HG03457 (cell line): Measurements from ENCODE around the gene TMEM272.
A peak's percentile ranks its signal among the peaks of the same experiment; 100 is the strongest.

Source experiments
- ATAC-seq: cut with Tn5 transposase; IDR thresholded peaks from one replicate; pipeline ENCODE4 v1.9.1; 2021; ENCODE audit warnings: moderate number of reproducible peaks; ENCODE audit not compliant: unreplicated experiment

Gene TMEM272

DNA sequence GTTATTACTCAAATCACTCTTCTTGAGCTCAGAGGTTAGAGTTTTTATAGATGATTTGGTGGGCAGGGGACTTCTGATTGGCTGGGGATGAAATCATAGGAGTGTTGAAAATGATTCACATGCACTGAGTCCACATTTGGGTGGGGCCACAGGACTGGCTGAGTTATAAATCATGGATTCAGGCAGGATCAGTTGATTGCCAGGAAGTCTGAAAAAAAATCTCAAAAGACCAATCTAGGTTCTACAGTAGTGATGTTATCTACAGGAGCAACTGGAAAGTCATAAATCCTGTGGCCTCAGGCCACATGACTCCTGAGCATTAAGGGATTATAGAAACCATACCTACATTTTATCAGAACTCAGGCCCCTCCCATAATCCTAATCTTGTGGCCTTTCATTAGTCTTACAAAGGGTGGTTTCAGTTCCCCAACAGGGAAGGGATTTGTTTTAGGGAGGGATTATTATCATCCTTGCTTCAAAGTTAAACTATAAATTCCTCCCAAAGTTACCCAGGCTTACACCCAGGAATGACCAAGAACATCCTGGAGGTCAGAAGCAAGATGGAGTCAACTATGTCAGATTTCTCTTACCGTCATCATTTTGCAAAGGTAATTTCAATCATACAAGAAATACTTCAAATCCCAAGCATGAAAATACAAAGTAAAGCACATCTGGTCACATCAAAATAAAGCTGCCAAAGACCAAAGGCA is 11.2 kb upstream of the TMEM272 start:
- ATAC-seq = no peak

DNA sequence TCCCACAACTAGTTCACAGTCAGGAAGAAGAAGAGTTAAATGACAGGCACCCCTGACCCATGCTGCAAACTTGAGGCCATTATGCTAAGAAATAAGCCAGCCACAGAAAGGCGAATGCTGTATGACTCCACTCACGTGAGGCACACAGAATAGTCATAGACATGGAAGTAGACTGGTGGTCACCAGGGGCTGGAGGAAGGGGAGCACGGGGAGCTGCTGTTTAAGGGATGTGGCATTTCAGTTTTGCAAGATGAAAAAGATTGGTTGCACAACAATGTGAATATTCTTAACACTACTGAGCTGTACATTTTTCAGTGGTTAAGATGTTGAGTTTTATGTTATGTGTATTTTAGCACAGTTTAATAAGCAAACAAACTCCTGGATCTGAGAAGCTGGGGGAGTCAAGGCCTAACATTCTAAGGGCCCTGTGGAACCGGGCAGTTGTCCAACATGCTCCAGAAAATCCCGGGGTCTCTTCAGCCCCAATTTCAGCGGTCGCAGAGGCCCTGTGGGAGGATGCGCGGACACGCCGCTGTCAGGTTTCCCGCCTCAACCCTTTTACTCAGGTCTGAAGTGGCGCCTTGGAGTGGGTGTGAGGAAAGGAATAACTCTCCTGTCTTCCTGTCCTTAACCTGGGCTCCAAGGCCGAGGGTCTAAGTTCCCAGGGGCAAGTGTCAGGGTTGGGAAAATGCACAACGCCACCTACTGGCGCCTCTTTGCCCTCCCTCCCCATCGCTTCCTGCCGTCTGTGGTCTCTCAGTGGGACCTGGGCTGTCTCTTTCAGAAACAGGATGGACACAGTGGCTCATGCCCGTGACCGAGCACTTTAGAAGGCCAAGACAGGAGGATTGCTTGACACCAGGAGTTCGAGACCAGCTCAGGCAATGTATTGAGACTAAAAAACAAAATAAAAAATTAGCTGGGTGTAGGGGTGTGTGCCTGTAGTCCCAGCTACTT is 4.4 kb upstream of the TMEM272 start:
- no peak for ATAC-seq

DNA sequence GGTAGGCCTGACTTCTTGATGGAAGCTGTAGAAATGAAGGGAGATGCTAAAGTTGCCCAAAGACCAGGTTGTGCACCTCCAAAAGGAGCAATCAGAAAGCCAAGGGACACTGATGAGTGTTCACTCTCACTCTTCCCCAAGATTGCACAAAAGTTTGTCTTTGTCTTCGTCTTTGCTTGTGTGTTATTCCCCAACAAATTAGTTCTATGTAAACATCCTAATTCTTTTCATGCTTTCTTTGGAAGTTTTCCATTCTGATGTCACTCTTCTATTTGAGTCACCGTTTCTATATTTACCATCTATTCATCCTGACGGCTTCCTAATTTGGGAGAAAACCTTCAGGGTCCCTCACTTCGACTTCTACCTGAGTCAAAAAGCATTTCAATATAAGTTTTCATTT is 3.7 kb upstream of the TMEM272 start:
- no peak for ATAC-seq

DNA sequence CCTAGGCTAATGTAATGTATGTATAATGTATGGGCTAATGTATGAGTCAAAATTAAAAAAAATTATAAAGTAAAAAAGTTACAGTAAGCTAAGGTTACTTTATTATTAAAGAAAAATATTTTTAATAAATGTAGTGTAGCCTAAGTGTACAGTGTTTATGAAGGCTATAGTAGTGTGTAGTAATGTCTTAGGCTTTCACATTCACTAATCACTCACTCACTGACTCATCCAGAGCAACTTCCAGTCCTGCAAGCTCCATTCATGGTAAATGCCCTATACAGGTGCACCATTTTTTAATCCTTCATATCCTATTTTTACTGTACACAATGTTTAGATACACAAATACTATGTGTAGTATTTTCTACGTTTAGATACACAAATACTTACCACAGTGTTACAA is 1.8 kb upstream of the TMEM272 start:
- ATAC-seq = no peak

DNA sequence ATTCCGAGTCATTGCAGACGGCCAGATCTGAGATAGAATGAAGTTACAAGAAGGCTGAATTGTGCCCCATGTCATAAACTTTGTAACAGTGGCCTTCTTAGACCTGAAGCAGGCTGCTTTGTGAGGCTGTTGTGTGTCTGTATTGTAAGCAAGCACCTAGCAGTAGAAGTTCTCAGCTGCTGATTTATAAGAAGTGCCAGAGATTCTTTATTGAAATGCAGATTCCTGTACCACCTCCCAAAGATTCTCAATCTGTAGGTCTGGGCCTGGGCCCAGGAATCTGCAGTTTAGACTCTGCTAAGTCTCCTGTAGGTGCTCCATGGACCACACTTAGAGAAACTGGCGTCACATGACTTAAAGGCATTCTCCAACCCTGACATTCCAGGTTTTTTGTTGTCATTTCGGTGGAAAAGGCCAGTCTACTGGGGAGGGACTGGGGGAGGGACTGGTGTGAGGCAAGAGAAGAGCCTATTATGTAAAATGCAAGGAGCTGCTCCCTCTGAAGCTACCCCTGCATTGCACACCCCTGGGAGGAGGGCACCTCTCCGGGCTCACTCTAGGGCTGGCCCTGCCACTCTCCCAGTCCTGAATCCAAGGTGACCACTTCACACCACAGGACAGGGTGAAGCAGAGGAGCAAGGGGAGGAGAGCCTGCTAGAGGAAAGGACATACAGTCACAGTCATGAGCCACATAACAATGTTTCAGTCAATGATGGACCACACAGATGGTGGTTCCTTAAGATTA is 769 bp upstream of the TMEM272 start:
- no peak for ATAC-seq

DNA sequence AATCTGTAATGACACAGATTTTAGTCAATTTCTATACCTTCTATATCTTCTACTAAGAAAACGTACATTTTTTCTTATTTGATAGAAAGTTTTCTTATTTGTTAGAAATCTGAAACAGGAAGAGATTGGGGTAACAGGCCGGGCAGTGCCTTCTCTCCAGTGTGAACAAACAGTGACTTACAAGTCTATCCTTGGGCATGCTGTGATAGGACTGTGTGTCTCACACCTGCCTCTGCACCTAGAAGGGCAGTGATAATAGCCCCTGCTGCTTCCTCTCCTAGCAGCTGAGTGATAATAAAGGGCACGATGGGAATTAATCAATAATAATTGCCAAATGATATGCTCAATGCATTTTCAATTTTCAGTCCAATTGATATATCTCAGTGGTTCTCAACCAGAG is 1.4 kb downstream of the TMEM272 start:
- no peak for ATAC-seq

DNA sequence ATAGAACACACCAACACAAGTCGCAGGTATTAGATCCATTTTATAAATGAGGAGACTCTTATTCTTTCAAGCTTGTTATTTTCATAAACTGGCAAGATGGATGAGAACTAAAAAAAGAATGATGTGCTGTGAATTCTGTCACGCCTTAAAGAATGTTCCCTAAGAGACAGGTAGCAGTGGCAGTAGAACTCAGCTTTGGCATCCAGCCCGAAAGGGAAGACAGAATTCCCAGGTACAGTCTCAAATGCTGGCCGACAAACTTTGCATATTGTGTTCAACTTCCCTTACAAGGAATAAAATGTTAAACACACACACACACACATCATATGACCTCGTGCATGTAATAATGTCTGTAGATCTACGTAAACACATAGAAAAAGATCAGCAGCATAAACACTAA is 3.2 kb downstream of the TMEM272 start:
- ATAC-seq = no peak

DNA sequence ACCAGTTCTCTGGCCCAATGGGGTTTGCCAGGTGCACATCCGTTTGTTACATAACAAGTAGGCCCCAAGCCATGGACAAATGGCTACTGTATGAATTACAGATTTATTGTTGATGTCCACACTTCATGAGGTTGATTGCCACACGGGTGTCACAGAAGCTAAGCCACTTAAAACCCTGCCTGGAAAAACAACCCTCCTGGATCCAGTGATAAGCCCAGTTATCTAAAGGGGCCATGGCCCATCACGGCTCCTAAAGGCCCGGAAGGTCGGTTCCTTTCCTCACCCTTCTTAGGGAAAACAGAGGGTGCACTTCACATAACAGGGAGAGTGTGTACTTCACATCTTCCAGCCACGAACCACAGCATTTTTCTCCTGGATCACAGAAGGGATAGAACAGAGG is 4.1 kb downstream of the TMEM272 start:
- ATAC-seq = no peak

DNA sequence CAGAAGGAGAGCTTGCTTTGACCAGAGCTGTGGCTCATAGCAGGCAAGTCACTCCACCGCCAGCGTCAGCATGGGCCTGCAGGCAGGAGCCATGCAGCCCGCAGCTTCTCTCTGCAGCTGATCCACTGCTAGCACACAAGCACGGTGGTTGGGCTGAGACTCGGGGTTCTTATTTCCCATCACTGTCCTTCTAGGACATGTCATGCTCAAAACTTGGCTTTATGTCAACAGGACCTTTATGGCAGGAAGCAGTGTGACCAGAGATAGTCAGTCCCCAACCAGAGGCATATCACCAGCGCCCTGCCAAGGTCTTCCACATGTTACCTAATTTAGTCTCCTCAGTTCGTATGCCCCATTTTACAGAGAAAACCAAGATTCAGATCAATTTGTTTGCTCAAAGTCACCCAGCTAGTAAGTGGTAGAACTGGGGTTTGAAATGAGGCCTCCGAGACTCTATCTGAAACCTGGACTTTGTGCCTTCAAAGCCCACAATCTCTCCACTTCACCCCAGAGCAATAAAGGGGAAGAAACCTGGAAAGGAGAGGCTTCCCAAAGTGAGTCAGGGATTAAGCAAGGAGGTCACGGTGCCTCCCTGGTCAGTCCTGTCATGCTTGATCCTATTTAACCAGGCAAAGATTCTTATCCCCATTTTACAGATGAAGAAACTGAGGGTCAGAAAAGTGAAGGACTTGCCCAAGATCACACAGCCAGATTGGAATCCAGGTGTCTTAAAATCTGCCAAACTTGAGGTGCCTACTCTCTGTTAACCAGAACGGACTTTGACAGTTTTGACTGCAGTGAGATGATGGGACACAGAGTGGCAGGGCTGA is 5.1 kb downstream of the TMEM272 start:
- no peak for ATAC-seq

DNA sequence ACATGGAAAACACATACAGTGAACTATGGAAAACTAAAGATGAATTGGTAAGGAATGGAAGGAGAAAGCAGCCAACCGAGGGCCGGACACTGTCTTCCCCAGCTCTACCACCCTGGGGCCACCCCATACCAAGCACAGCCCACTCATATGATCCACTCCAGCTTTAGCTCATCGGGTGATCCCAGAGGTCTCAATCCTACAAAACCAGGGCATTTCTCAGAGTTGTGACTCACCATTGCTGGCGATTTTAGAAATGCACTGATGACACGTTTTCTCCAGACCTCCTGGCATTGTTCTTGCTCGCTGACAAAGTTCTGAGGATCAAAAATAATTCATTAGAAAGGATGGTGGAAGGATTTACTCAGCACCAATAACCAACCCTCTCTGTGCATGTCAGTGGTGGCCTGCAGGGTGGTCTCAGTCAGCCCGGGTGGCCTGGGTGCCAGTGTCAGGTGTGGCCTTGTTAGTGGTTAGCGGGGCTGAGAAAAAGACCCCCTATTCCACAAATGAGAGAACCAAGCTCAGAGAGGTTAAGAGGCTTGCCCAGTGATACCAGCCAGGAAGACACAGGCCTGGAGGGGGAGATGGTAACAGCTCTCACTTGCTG is 6.6 kb downstream of the TMEM272 start:
- ATAC-seq = no peak

DNA sequence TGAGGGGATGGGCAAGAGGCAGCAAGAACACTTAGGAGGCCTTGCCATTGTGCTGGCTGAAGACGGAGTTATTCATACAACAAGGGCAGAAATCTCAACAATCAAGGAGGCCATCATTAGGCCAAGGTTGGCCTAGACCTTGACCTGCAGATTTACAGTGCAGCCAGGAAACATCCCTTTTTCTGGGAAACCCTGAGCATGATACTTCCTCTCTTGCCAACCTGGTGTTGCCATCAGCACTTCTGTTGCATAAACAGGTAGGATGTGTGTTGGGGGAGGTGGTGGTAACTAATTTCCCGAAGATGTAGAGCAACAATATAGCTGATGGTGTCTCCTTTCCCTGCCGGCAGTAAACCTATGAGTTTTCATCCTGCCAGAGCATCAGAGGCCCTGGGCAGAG is 8.0 kb downstream of the TMEM272 start:
- no peak for ATAC-seq

DNA sequence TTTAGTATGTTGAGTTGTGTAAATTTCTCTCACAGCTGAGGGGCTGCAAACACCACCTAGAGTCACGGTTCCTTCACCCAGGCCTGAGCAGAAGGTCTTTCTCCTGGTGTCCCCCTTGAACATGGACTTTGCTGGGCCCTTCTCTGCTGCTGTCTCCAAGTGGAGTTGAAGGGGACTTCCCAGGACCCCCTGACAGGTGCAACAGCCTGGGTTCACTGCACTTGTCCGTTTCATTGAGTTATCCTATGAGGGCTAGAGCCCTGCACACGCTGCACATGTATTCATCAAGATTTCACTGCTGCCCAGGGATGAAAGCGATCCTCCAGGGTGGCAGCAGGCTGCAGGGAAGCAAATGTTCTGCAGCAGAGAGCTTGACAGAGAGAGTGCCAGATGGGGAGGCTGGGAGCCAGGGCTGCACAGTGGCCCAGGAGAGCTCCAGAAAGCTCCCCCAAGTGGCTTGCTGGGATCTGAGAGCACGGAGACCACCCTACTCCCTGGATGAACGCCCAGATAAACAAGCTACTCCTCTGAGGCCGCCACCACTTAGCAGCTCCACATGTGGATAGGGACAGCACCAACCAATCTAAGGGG is 10.3 kb downstream of the TMEM272 start:
- ATAC-seq = no peak

DNA sequence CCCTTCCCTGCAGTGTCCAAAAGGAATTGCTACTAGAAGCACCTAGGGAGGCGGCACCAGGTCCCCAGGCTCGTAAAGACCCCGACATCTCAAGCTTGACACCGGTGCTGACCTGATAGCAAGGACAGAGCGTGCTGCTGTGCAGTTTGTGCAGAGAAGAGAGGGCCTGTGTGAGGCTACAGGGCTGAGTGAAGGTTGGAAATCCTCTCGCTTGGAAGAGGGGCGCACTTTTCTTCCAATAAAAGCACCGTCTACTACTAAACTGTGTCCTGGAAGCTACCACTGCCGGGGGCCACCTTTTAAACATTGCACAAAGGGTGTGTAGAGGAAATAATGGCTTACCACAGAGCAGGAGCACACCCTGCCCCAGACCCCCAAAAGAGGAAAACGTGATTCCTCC is 11.0 kb downstream of the TMEM272 start:
- no peak for ATAC-seq

DNA sequence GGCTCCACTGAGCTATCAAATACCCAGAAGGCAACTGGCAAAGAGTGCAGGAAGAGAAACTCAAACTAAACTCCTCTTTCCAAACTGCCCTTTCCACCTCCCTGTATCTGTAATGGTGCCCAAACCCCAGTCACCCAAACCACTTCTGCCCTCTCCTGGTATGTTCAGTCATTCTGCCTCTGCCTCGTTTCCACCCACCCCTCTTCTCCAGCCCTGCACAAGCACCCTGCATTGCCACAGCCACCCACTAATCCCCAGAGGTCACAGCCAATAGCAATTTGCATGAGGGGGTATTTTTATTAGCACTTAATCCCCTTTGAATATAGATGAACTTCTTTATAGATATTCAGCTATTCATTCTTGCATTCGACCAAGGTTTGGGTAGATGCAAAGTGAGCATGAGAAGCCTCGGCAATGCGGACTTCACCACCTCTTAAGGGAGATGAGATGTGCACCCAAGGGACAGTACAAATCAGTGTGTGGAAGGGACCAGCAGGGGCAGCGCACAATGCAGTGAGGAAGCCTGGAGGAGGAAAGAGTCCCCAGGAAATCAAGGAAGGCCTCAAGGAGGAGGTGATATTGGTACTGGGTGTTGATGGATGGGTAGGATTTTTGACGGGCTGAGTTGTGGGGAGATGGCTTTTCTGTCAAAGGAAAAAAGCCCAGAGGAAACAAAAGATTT is 12.4 kb downstream of the TMEM272 start:
- ATAC-seq = peak; percentile 81

DNA sequence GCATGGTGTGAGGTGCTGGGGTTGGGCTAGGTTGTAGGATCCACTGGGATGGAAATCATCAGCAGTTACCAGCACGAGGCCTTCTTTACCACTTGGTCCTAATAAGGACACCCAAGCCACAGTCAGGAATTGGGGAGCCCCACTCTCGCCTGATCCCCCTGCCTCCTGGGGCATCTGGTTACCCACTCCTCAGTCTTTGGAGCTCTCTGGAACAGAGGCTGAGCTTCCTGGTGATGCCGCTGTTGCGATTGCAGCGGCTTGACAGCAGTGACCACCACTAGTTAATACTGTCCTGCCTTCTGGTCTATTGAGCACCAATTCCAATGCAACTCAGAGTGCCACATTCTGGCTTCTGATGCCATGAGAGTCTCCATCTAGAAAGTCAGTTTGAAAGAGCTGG is 13.5 kb downstream of the TMEM272 start:
- ATAC-seq = no peak

DNA sequence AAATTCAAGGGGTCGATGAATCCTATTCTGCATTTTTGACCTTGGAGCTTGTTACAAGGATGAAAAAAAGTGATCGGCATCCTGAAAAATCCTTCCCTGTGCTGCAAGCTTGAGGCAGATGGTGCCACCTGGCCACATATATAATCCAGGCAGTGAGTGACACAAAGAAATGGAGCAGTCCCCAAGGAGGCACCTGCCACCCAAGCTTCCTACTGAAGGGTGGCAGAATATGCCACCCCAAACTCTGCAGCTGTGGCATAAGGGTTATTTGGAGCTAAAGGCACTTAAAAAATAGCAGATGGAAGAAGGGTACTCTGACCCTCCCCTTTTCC is 15.4 kb downstream of the TMEM272 start:
- no peak for ATAC-seq

DNA sequence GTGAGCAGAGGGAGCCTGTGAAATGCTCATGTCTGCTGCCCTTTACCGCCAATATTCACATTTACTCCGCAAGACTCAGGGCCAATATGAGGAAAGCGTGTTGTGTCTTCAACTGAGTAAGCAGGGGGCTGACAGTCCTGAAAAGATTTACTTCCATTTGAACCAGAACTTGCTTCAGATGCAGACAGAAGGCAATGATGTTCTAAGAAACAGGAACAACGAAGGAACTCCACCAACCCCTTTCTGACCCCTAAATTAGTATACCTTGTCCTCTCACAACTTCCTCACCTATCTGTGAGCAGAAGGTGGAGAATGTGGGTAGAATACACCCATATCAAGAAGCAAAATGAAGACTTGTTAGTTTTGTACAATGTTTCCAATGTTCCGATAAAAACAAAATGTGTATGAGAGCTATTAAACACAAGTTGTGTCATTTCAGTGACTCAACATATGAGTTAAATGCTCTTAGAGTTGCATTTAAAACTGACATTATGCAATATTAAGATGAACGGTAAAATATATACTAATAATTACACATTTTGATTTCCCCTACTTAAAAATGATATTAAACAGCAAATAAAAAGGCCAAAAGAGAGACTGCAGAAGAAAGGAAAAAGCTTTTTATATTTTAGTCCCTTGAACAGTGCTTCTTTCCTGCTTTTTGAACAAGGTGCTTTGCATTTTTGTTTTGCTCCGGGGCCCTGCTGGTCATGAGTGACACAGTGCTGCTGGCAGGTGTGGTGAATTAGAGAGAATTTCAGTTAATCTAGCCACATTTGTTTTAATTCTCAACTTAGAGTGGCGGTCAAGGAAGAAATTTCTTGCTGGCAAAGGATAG is 16.0 kb downstream of the TMEM272 start:
- no peak for ATAC-seq

DNA sequence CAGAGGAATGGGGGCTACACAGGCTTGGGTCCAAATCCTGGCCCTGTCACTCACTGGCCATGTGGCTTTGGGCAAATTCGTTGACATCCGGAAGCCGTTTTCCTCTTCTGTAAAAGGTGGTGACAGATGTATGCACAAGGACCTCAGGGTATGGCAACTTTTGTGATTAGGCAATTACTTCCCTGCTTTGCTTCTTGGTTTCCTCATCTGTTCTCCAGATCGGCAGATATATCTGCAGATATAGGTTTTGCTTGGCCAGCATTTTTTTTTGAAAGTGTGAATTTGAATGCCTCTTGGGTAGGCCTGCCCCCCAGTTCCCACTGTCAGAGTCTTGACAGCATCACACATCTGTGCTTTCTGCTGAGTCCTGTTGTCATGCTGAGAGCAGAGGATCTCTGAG is 17.7 kb downstream of the TMEM272 start:
- ATAC-seq = no peak

DNA sequence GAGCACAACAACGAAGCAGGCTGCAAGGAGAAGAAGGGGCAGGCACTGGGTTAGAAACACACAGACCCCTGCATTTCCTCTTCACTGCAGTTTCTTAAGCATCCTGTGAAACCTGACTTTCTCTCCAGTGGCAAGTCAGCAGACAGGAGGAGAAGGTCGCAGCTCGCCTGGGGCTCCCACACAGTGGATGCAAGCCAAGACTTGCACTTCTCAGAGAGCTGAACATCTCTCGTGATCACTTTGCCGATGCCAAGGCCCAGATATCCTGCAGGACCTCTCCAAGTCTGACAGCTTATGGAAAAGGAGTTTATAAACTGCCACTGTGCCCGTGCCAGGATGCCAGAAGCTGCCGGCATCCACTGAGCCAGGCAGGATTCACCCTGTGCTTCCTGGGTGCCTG is 18.4 kb downstream of the TMEM272 start:
- ATAC-seq = no peak
